H1 (cell line): ENCODE measurements around the gene C1RL. TPM values are rescaled to one million over a fixed set of nuclear protein-coding genes. Genes with fewer than 3 reads are reported as not detected.

Experiments used
- BACH1 ChIP-seq: IDR thresholded peaks from 2 replicates; pipeline ENCODE4 v1.6.1; 2012; ENCODE audit warnings: low read length, improper control_type of control experiment
- BCL11A ChIP-seq, 2 experiments: IDR thresholded peaks; one replicate each; pipeline ENCODE4 v1.6.1; 2011; ENCODE audit warnings: low read depth in 2 of 2, low read length in 2 of 2, mild to moderate bottlenecking in 2 of 2
- CEBPB ChIP-seq: IDR thresholded peaks from 2 replicates; pipeline ENCODE4 v1.6.1; 2012; ENCODE audit warnings: low read depth, low read length
- HDAC2 ChIP-seq, 2 experiments: fragments of 300-600 bp in 1 of 2; sonication (generic) in 1 of 2; IDR thresholded peaks; 2 replicates each; pipeline ENCODE4 v1.6.1; 2011 to 2012; ENCODE audit warnings: low read depth in 2 of 2, low read length in 2 of 2, mild to moderate bottlenecking in 2 of 2, moderate library complexity in 2 of 2, borderline replicate concordance in 1 of 2, inconsistent platforms in 1 of 2
- SRF ChIP-seq: IDR thresholded peaks from 2 replicates; pipeline ENCODE4 v1.6.1; 2011; ENCODE audit warnings: mild to moderate bottlenecking, low read depth, low read length, moderate library complexity
- TAF7 ChIP-seq: optimal IDR thresholded peaks from 2 replicates; pipeline ENCODE3; 2011; ENCODE audit warnings: low read depth, mild to moderate bottlenecking, inconsistent platforms, low read length, moderate library complexity, borderline replicate concordance
- ZNF274 ChIP-seq: IDR thresholded peaks from 2 replicates; pipeline ENCODE4 v1.7.0; 2012; ENCODE audit warnings: low read length, borderline replicate concordance; ENCODE audit errors: extremely low read depth
- polyA plus RNA-seq, 7 experiments: library from polyadenylated mRNA; depleted of rRNA in 3 of 7; stranded (reverse) in 5 of 7; unstranded in 2 of 7; fragments of >200 nt in 5 of 7; fragments of 200-250 nt in 2 of 7; gene quantifications; 1 replicate in 5 of 7; 2 replicates in 1 of 7; 4 replicates in 1 of 7; pipeline versions ENCODE4 v1.2.1 to v1.2.3, GENCODE V29; 2011 to 2013; ENCODE audit warnings: missing spikeins in 2 of 7, mixed read lengths in 2 of 7
- total RNA-seq: library from RNA; stranded (reverse); fragmentation: NEBNext Ultra II Directional; extraction: Animal tissue kit (Norgen Biotek cat#: 25700); gene quantifications from 2 replicates; pipeline ENCODE4 v1.2.1, GENCODE V29; 2021
- TF ChIP-seq, protein P1 (sequence below), 3 experiments: IDR thresholded peaks; 1 replicate in 2 of 3; 2 replicates in 1 of 3; pipeline versions ENCODE4 v1.5.1 to v1.6.1; 2011; ENCODE audit warnings: low read length in 3 of 3, mild to moderate bottlenecking in 3 of 3, inconsistent platforms in 2 of 3, low read depth in 1 of 3, moderate library complexity in 1 of 3; ENCODE audit not compliant: insufficient read depth in 1 of 3; ENCODE audit errors: control extremely low read depth in 1 of 3

C1RL gene
- total and polyA plus RNA-seq, 2 of the 8 experiments (the other 6 are each of a cell fraction or from before 2014, with no cell fraction given): 11.4 to 15.5 TPM

DNA sequence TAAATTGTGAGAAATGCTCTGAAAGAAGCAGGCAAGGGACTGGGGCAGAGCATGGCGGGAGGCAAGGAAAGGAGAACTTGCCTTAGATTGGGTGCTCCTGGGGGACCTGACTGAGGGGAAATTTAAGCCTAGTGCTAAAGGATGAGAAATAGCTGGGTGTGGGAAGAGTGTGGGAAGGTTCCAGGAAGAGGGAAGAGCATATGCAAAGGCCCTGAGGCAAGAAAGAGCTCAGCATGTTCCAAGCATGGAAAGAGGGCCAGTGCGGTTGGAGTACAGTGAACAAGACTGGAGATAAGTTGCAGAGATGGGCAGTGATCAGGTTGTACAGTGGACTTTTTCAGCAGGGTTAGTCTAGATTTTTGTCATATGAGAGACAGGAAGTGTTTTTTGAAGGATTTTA lies 30.2 kb upstream of the C1RL start (continued):
- TF ChIP-seq, protein P1, sequence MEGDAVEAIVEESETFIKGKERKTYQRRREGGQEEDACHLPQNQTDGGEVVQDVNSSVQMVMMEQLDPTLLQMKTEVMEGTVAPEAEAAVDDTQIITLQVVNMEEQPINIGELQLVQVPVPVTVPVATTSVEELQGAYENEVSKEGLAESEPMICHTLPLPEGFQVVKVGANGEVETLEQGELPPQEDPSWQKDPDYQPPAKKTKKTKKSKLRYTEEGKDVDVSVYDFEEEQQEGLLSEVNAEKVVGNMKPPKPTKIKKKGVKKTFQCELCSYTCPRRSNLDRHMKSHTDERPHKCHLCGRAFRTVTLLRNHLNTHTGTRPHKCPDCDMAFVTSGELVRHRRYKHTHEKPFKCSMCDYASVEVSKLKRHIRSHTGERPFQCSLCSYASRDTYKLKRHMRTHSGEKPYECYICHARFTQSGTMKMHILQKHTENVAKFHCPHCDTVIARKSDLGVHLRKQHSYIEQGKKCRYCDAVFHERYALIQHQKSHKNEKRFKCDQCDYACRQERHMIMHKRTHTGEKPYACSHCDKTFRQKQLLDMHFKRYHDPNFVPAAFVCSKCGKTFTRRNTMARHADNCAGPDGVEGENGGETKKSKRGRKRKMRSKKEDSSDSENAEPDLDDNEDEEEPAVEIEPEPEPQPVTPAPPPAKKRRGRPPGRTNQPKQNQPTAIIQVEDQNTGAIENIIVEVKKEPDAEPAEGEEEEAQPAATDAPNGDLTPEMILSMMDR (IDR thresholded peaks at IDR 0.05; ENCODE audit: control extremely low read depth in 1 of 3, insufficient read depth in 1 of 3, low read depth in 1 of 3, low read length in 3 of 3): no peak
- no peak for TF ChIP-seq CEBPB
- no peak for TF ChIP-seq SRF
- no peak for TF ChIP-seq TAF7
- no peak for TF ChIP-seq HDAC2 (IDR thresholded peaks at IDR 0.05; ENCODE audit: borderline replicate concordance in 1 of 2, low read depth in 2 of 2, low read length in 2 of 2)
- no peak for TF ChIP-seq BACH1
- TF ChIP-seq BCL11A (IDR thresholded peaks at IDR 0.05; ENCODE audit: low read depth in 2 of 2, low read length in 2 of 2): no peak
- no peak for TF ChIP-seq ZNF274
- TF ChIP-seq, all 59 proteins: peak for 0
